GM21737 (cell line): ENCODE results near the gene PEAK1.

Source experiments
- ATAC-seq: cut with Tn5 transposase; IDR thresholded peaks from one replicate; pipeline ENCODE4 v1.9.1; 2021; ENCODE audit warnings: mild to moderate bottlenecking, moderate library complexity; ENCODE audit not compliant: unreplicated experiment

PEAK1 gene

GRCh38 chr15:77370580-77370979, 49.3 kb downstream of the PEAK1 start:
- ATAC-seq, result no peak

- ATAC-seq, result no peak
These were observed 50.7 kb downstream of the PEAK1 start for GRCh38 chr15:77369168-77369567.

DNA sequence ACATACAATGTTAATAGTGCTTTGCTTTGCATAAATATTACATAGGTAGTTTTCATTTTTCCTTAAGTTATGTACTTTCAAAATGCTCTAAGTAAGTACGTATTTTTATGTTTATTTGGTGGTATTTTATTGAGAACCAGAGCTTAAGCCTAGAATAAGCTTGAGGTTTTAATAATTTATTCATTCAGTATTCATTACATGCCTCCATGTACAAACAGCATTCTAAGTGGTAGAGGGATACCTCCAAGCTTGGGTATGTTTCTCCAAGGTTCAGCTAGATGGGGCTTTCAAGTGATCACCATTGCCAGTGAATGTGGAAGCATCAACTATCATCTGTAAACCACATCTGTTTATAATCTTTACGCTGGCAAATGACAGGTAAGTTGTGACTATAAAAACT, 52.3 kb downstream of the PEAK1 start:
- no peak for ATAC-seq

DNA sequence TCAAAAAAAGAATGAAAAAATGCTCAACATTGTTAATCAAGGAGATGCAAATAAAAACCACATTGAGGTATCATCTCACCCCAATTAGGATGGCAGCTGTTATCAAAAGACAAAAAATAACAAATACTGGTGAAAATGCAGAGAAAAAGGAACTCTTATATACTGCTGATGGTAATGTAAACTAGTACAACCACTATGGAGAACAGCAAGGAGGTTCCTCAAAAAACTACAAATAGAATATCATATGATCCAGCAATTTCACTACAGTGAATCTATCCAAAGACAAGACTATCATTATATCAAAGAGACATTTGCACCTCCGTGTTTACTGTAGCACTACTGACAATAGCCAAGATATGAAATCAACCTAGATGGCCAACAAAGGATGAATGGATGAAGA, 58.4 kb downstream of the PEAK1 start:
- no peak for ATAC-seq

GRCh38 chr15:77358545-77359240, 61.2 kb downstream of the PEAK1 start:
- no peak for ATAC-seq

DNA sequence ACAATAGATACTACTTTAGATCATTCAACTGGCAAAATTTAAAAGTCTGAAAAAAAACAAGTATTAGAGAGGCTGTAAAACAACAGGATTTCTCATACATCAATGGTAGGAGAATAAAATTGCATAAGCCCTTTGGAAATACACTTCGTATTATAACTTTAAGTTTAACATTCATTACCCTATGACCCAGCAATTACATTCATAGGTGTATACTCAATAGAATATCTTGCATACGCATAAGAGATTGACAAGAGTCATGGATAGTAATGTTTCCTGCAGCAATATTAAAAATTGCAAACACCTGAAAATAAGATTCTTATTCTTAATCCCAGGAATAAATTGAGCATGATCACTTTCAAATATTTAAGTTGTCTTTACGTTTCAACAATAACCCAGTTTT, 63.6 kb downstream of the PEAK1 start:
- no peak for ATAC-seq

- ATAC-seq, result no peak
These were observed 64.6 kb downstream of the PEAK1 start for GRCh38 chr15:77355321-77355720.

GRCh38 chr15:77354063-77354462, 65.8 kb downstream of the PEAK1 start:
- no peak for ATAC-seq

GRCh38 chr15:77352887-77353286, 67.0 kb downstream of the PEAK1 start:
- no peak for ATAC-seq

DNA sequence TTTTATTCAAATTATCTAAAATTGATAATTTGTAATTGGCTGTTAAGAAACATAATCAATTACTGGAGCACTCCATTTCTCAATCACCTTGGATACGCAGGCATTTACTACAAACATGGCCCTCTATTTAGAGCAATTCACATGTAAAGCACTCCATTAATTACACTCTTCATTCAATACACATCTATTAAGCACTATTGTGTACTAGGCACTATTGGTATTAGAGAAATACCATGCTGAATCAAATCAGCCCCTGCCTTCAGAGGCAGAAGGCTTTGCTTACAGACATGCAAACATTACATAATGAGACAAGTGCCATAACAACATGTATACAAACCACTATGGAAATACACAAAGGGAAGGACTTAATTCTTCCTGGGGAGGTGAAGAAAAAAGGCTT, 69.1 kb downstream of the PEAK1 start:
- no peak for ATAC-seq

DNA sequence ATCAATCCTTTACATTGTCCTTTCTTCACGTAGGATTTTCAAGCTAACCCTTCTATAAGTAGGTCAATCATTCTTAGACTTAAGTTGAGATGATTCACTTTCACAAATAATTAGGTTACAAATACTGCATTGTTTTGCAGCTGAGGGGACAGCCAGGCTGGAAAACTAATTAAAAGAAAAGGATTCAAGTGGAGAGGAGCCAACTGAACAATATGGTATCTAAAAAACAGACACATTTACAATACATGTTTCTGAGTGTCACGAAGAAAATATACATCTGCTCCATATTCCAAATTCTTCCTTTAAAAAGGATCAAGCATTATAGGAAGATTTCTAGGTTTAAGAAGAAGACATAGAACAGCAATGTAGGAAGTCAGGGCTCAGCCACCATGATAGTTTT, 70.2 kb downstream of the PEAK1 start:
- ATAC-seq, result no peak

GRCh38 chr15:77348511-77348910, 71.4 kb downstream of the PEAK1 start:
- no peak for ATAC-seq

GRCh38 chr15:77347197-77347596, 72.7 kb downstream of the PEAK1 start:
- ATAC-seq, result no peak

DNA sequence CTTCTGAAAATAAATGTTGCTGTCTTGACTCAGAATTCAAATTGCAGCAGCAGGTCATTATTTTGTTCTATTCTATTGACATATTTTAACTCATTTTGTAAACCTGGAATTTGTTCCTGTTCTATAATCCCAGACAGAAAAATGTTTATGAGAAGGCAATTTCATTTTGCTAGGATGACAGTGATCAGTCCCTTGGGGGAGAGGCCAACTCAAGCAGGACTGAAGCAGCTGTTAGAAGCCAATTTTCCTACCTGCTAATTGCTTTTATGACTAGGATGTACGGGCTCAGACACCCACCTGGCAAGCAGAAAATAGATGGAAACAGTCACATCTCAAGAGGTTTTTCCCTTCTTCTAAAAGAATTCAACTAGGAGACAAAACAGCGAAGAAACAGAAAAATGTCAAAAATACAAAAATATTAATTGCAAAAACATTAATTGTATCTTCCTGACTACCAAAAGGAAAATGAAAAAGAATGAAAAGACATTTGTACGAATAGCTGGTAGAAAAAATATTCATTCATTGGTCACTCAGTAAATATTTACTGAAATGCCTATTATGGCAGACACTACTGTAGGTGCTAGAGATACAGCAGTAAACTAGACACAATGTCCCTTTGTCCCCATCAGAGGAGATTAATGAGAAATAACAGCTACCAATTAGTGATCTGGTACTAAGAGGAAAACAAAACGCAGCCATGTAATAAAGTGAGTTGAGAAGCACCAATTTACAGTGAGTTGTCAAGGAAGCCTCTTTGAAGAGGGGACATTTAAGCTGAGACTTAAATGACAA, 73.5 kb downstream of the PEAK1 start:
- ATAC-seq, result no peak

- no peak for ATAC-seq
These were observed 77.1 kb downstream of the PEAK1 start for GRCh38 chr15:77342807-77343206.

GRCh38 chr15:77340245-77340644, 79.7 kb downstream of the PEAK1 start:
- no peak for ATAC-seq

DNA sequence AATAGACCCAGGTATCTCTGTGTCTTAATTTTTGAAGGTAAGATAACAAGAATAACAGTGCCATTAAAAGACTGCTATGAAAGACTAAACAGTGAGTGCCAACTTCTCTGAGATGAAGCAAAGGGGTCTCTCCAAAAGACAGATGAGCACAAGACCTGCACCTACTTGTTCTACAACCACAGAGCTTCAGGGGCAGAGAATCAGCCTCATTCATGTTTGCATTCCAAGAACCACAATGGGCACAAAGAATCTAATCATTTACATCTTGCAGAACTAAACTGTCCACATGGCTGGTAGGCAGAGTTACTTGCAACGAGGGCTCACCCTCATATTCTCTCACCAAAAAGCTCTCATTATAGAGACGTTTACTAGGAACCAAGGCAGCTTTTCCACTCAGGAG, 83.9 kb downstream of the PEAK1 start:
- ATAC-seq, result no peak

DNA sequence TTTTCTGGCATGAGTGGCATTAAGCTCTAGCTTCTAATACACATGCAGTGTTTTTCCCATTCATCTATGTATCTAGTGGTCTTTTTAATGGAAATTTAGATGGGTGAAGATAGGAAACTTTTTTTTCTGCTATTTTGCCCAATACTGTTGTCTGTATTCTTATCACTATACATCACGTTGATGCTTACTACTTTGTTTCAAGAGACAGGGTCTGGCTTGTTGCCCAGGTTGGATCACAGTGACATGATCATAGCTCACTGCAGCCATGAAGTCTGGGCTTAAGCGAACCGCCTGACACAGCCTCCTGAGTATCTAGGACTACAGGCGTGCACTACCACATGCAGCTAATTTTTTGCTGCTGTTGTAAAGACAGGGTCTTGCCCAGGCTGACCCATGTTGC, 84.6 kb downstream of the PEAK1 start:
- ATAC-seq, result no peak

GRCh38 chr15:77333166-77333565, 86.7 kb downstream of the PEAK1 start:
- ATAC-seq, result no peak

DNA sequence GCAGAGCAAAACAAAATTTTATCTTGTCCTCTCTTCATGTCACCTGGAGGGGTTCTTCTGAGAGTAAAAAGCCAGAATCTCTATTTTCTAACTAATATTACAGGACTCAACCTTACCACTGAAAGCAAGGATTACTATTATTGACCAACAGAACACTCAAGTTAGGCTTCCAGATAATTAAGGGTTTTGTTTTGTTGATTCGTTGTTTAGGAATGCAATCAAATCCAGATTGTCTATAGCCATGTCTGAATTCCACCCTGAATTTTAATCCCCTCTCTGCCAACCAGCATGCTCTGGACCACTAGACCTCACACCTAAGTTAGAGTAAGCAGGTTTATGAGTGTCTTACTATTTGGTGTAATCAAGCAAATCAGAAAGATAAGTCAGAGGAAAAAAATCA, 90.7 kb downstream of the PEAK1 start:
- ATAC-seq, result no peak

- ATAC-seq, result no peak
These were observed 91.9 kb downstream of the PEAK1 start for GRCh38 chr15:77327844-77328529.

DNA sequence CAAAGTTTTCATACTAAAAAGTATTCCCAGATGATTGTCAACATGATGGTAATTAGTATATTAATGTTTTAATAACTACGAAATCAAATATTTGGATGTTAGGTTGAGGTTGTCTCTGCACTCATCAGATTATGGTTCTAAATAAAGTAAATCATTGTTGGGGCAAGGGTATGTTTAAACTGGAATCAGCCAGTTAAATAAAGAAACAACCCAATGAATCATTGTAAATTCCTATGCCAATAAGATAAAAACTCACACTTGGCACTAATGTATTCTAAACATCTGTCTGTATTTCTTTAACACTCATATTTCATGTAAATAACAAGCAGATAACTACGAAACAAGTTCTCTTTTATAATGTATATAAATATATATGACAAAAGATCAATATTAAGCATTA, 92.7 kb downstream of the PEAK1 start:
- ATAC-seq, result no peak
